Ishikawa (cell line): ENCODE data around the gene TP53I13.

Source experiments
- CEBPB ChIP-seq: IDR thresholded peaks from 2 replicates; pipeline ENCODE4 v1.6.1; 2012
- CREB1 ChIP-seq: IDR thresholded peaks from 2 replicates; pipeline ENCODE4 v1.6.1; 2012; ENCODE audit warnings: low read depth
- EGR1 ChIP-seq: IDR thresholded peaks from 2 replicates; pipeline ENCODE4 v1.6.1; 2012
- EP300 ChIP-seq: IDR thresholded peaks from 2 replicates; pipeline ENCODE4 v1.6.1; 2012; ENCODE audit warnings: borderline replicate concordance
- NFIC ChIP-seq: IDR thresholded peaks from 2 replicates; pipeline ENCODE4 v1.6.1; 2012
- REST ChIP-seq: IDR thresholded peaks from 2 replicates; pipeline ENCODE4 v1.6.1; 2012; ENCODE audit warnings: low read depth, mild to moderate bottlenecking
- TAF1 ChIP-seq: IDR thresholded peaks from 2 replicates; pipeline ENCODE4 v1.6.1; 2012; ENCODE audit warnings: low read depth, mild to moderate bottlenecking
- TCF12 ChIP-seq: IDR thresholded peaks from 2 replicates; pipeline ENCODE4 v1.6.1; 2012; ENCODE audit warnings: low read depth
- YY1 ChIP-seq: IDR thresholded peaks from 2 replicates; pipeline ENCODE4 v1.6.1; 2012; ENCODE audit warnings: low read depth
- ZBTB7A ChIP-seq: IDR thresholded peaks from 2 replicates; pipeline ENCODE4 v1.6.1; 2012; ENCODE audit warnings: low read depth

GRCh38 chr17:29560316-29560715 is 8.2 kb upstream of the TP53I13 start:
- no peak for TF ChIP-seq CREB1
- TF ChIP-seq TAF1 = no peak
- TF ChIP-seq CEBPB = no peak
- TF ChIP-seq EGR1 = no peak
- TF ChIP-seq YY1 = no peak
- no peak for TF ChIP-seq REST
- TF ChIP-seq NFIC = no peak
- no peak for TF ChIP-seq EP300
- TF ChIP-seq ZBTB7A = no peak
- no peak for TF ChIP-seq TCF12
